Measurements from ENCODE around the gene PNMT. TPM values are rescaled to one million over a fixed set of nuclear protein-coding genes. Genes with fewer than 3 reads are reported as not detected.
"Not testable (repeated sequence)": the region's sequence is repeated elsewhere in the genome, so short reads cannot be mapped to it uniquely, and the experiment has no call there.

Gene PNMT
- polyA plus RNA-seq, 10 donors: 2.1 to 5.8 (median 3.5) TPM

- no peak for DNase-seq
These were observed 16.3 kb downstream of the PNMT start for GRCh38 chr17:39684369-39685192.

GRCh38 chr17:39687101-39687545, 18.9 kb downstream of the PNMT start:
- DNase-seq: no peak

- DNase-seq: peak; percentile 92 to 98 (median 92)
These were observed 19.6 kb downstream of the PNMT start, which contains the start of gene PGAP3 for GRCh38 chr17:39687546-39688474. Gene PGAP3 (minus strand): TSS chr17:39688057. CDS start chr17:39688014, 43 bp downstream.

- DNase-seq: no peak
These were observed 20.2 kb downstream of the PNMT start for GRCh38 chr17:39688475-39688835.

GRCh38 chr17:39688945-39689344, 20.7 kb downstream of the PNMT start:
- DNase-seq: no peak

GRCh38 chr17:39694593-39694992, 26.3 kb downstream of the PNMT start:
- no peak for DNase-seq

- DNase-seq: no peak
These were observed 26.8 kb downstream of the PNMT start for GRCh38 chr17:39695089-39695474.

- no peak for DNase-seq
These were observed 28.5 kb downstream of the PNMT start for GRCh38 chr17:39696731-39697130.

GRCh38 chr17:39697961-39698360, 29.7 kb downstream of the PNMT start:
- DNase-seq: no peak

GRCh38 chr17:39699157-39699817, 31.0 kb downstream of the PNMT start:
- DNase-seq: not testable (repeated sequence)

GRCh38 chr17:39699818-39700147, 31.5 kb downstream of the PNMT start, which contains the start of gene ERBB2:
Gene ERBB2 (plus strand): TSS chr17:39700064. CDS start chr17:39700239, 175 bp downstream.
- DNase-seq: peak; percentile 74 to 92 (median 83)

GRCh38 chr17:39700148-39700987, 32.1 kb downstream of the PNMT start:
- DNase-seq: peak; percentile 49 to 91 (median 74)

- no peak for DNase-seq
These were observed 32.9 kb downstream of the PNMT start for GRCh38 chr17:39701012-39701783.

GRCh38 chr17:39701784-39702422, 33.6 kb downstream of the PNMT start:
- DNase-seq: no peak

GRCh38 chr17:39702901-39703893, 34.9 kb downstream of the PNMT start:
- DNase-seq: no peak

GRCh38 chr17:39703913-39704312, 35.7 kb downstream of the PNMT start:
- no peak for DNase-seq

GRCh38 chr17:39704821-39705551, 36.7 kb downstream of the PNMT start:
- DNase-seq: no peak
